ENCODE data around the gene ZNF609.

Gene ZNF609

GRCh38 chr15:64611085-64611725 is 150.8 kb downstream of the ZNF609 start:
- Histone ChIP-seq H3K27me3 (ENCODE audit: low read depth, low read length) (no peaks in the 10 kb centered on the region), H3K4me3 (ENCODE audit: low read length) (no peak overlapping the region), H3K4me2 (ENCODE audit: low read length) (no peak overlapping the region), H3K79me2 (ENCODE audit: low read length) (0 out of 2 replicates have a peak, but pooled peaks cover 3% of the 10 kb centered on the region), H3K9me3 (ENCODE audit: insufficient read depth, low read length) (no peaks in the 10 kb centered on the region), H2AFZ (ENCODE audit: low read depth, low read length) (no peak overlapping the region), H3K27ac (ENCODE audit: low read length) (no peak overlapping the region), H4K20me1 (ENCODE audit: insufficient read depth, low read length) (peaks cover 6% of the 10 kb centered on the region; the same call in 1 of the 2 replicates), H3K9ac (ENCODE audit: low read length) (no peak overlapping the region), H3K36me3 (replicated peaks; ENCODE audit: low read depth, low read length) (no peaks in the 10 kb centered on the region), H3K4me1 (ENCODE audit: low read length) (no peaks in the 10 kb centered on the region)
- TF ChIP-seq CTCF (IDR thresholded peaks at IDR 0.05; ENCODE audit: low read depth, low read length) (no peak), EZH2phosphoT487 (IDR thresholded peaks at IDR 0.05; ENCODE audit: low read depth) (no peak)

GRCh38 chr15:64614519-64614918 is 154.1 kb downstream of the ZNF609 start:
- Histone ChIP-seq H3K4me3 (ENCODE audit: low read length) (no peak overlapping the region), H3K9me3 (ENCODE audit: insufficient read depth, low read length) (no peaks in the 10 kb centered on the region), H2AFZ (ENCODE audit: low read depth, low read length) (no peak overlapping the region), H3K79me2 (ENCODE audit: low read length) (peaks cover 4% of the 10 kb centered on the region; the same call in 1 of the 2 replicates), H4K20me1 (ENCODE audit: insufficient read depth, low read length) (peaks cover 12% of the 10 kb centered on the region), H3K27me3 (ENCODE audit: low read depth, low read length) (no peaks in the 10 kb centered on the region), H3K4me1 (ENCODE audit: low read length) (no peaks in the 10 kb centered on the region; the same call in 1 of the 2 replicates), H3K4me2 (ENCODE audit: low read length) (no peak overlapping the region), H3K36me3 (replicated peaks; ENCODE audit: low read depth, low read length) (no peaks in the 10 kb centered on the region), H3K27ac (ENCODE audit: low read length) (no peak overlapping the region), H3K9ac (ENCODE audit: low read length) (no peak overlapping the region)
- TF ChIP-seq EZH2phosphoT487 (IDR thresholded peaks at IDR 0.05; ENCODE audit: low read depth) (no peak), CTCF (IDR thresholded peaks at IDR 0.05; ENCODE audit: low read depth, low read length) (no peak)

- H2AFZ ChIP-seq (ENCODE audit: low read depth, low read length) = no peak overlapping the region
- no peak overlapping the region for H3K4me2 ChIP-seq (ENCODE audit: low read length)
- H3K79me2 ChIP-seq (ENCODE audit: low read length) = peaks cover 28% of the 10 kb centered on the region
- no peak overlapping the region for H3K9ac ChIP-seq (ENCODE audit: low read length)
- no peak overlapping the region for H3K4me3 ChIP-seq (ENCODE audit: low read length)
- H3K36me3 ChIP-seq (replicated peaks; ENCODE audit: low read depth, low read length) = no peaks in the 10 kb centered on the region
- H3K4me1 ChIP-seq (ENCODE audit: low read length) = peaks cover 13% of the 10 kb centered on the region
- no peak for TF ChIP-seq EZH2phosphoT487 (IDR thresholded peaks at IDR 0.05; ENCODE audit: low read depth)
- no peak overlapping the region for H3K27ac ChIP-seq (ENCODE audit: low read length)
- H4K20me1 ChIP-seq (ENCODE audit: insufficient read depth, low read length) = peaks cover 24% of the 10 kb centered on the region
- no peaks in the 10 kb centered on the region for H3K27me3 ChIP-seq (ENCODE audit: low read depth, low read length)
- no peaks in the 10 kb centered on the region for H3K9me3 ChIP-seq (ENCODE audit: insufficient read depth, low read length)
Measured at GRCh38 chr15:64617727-64618126, 157.3 kb downstream of the ZNF609 start.

- Histone ChIP-seq H3K9ac (ENCODE audit: low read length) (no peak overlapping the region), H3K9me3 (ENCODE audit: insufficient read depth, low read length) (no peaks in the 10 kb centered on the region), H3K4me3 (ENCODE audit: low read length) (no peak overlapping the region), H3K4me1 (ENCODE audit: low read length) (peaks cover 13% of the 10 kb centered on the region), H4K20me1 (ENCODE audit: insufficient read depth, low read length) (peaks cover 24% of the 10 kb centered on the region), H3K36me3 (replicated peaks; ENCODE audit: low read depth, low read length) (no peaks in the 10 kb centered on the region), H3K27me3 (ENCODE audit: low read depth, low read length) (no peaks in the 10 kb centered on the region), H3K27ac (ENCODE audit: low read length) (no peak overlapping the region), H3K79me2 (ENCODE audit: low read length) (peaks cover 28% of the 10 kb centered on the region), H2AFZ (ENCODE audit: low read depth, low read length) (no peak overlapping the region), H3K4me2 (ENCODE audit: low read length) (no peak overlapping the region)
- TF ChIP-seq EZH2phosphoT487 (IDR thresholded peaks at IDR 0.05; ENCODE audit: low read depth) = no peak
- TF ChIP-seq CTCF (IDR thresholded peaks at IDR 0.05; ENCODE audit: low read depth, low read length) = no peak
Measured at GRCh38 chr15:64618138-64618537, 157.8 kb downstream of the ZNF609 start.
